NCI-H774 (cell line): ENCODE data around the gene CPE.
"Not testable (repeated sequence)": the region's sequence is repeated elsewhere in the genome, so short reads cannot be mapped to it uniquely, and the experiment has no call there.

ENCODE experiments used
- DNase-seq: peaks from one replicate; lab custom pipeline; 2025; lab: John Stamatoyannopoulos, UW

The CPE gene

DNA sequence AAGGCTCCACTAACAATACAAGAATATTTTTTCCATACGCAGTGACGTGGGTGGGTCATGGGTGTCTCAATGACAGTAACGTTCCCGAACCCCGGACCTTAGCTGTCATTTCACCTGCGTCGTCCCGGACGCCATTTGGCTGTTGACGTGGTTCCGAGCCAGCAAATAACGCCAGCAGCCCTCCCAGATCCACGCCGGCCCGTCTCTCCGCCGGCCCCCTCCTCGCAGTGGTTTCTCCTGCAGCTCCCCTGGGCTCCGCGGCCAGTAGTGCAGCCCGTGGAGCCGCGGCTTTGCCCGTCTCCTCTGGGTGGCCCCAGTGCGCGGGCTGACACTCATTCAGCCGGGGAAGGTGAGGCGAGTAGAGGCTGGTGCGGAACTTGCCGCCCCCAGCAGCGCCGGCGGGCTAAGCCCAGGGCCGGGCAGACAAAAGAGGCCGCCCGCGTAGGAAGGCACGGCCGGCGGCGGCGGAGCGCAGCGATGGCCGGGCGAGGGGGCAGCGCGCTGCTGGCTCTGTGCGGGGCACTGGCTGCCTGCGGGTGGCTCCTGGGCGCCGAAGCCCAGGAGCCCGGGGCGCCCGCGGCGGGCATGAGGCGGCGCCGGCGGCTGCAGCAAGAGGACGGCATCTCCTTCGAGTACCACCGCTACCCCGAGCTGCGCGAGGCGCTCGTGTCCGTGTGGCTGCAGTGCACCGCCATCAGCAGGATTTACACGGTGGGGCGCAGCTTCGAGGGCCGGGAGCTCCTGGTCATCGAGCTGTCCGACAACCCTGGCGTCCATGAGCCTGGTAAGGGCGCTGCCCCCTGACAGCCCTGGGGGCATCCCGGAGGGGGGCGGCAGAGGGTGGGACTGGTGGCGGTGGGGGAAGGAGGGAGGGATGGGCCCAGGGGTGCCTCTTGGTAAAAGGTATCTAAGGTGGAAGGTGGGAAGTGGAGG, at the start of gene CPE:
Gene CPE (plus strand): TSS at position 264 of the 933 bp plus-strand sequence. CDS start 214 bp downstream, at position 478.
- peak; percentile 51 for DNase-seq

DNA sequence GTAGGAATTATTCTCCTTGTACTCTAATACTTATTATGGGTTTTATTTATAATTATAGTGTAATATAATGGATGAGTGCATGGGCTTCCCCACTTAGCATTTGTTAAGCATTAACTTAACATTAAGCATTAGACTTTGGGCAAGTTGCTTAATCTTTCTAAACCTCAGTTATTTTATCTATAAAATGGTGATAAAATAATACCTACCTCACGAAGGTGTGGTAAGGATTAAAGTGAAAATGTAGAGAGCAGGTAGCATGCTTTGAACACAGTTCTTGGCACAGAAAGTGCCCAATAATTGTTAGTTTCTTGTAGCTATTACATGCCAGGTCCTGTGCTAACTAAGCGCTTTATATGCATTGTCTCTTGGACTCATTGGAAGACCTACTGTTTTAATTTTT, 48.7 kb upstream of the CPE start:
- DNase-seq = no peak

DNA sequence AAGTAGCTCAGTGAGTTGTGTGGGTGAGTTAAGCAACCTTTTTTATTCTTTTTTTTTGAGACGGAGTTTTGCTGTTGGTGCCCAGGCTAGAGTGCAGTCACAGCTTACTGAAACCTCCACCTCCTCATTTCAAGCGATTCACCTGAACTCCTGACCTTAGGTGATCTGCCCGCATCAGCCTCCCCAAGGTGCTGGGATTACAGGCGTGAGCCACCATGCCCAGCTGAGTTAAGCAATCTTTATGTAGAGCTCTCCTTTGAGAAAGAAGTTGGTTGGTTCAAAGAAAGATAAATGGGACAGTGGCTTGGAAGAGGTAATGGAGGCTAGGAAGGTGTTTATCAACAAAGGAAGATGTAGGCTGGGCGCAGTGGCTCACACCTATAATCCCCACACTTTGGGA, 48.1 kb upstream of the CPE start:
- DNase-seq = no peak

DNA sequence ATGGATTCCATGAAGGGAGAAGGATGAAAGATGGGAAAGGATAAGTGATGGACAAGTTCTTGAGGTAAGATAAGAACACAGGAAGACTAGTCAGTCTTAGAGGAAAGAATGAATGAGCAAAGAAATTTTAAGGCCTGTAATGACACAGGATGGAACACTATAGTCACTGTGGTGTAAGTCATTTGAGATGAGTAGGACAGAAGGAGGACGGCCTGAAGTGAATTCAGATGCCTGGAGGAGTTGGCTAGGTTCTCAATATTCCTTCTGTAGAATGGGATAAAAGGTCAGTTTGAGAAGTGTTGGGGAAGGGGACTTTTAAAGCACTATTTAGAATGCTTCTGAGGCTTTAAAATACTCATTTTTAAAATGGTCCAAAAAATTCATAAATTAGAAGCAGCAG, 47.4 kb upstream of the CPE start:
- no peak for DNase-seq

DNA sequence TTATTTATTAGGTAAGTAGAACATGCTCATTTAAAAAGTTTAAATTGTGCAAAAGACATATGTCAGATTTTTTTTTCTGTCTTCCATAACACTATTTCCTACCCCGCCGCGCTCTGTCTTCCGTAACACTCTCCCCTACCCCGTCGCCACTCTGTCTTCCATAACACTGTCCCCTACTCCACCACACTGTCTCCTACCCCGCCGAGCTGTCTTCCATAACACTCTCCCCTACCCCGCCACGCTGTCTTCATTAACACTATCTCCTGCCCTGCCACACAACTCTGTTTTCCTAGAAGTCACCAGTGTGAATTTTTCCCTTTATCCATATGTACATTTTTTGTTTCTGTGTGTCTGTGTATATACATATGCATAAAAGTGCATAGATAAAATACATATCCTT, 47.0 kb upstream of the CPE start:
- DNase-seq = no peak

DNA sequence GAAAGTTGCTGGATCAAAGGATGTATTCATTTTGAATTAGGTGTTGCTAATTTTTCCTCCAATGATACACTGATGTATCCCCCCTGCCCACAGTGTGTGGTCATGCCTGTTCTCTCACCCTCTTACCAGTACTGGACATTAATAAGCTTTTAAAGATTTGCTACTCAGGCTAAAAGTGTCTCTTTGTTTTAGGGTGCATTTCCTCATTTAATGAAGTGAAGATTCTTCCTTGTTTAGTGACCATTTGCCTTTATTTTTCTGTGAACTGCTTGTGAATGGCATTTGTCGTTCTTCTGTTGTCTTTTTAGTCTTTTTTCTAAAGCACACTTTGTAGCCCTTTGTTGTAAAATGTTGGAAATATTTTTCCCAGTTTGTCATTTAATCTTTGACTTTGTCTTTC, 46.3 kb upstream of the CPE start:
- no peak for DNase-seq

DNA sequence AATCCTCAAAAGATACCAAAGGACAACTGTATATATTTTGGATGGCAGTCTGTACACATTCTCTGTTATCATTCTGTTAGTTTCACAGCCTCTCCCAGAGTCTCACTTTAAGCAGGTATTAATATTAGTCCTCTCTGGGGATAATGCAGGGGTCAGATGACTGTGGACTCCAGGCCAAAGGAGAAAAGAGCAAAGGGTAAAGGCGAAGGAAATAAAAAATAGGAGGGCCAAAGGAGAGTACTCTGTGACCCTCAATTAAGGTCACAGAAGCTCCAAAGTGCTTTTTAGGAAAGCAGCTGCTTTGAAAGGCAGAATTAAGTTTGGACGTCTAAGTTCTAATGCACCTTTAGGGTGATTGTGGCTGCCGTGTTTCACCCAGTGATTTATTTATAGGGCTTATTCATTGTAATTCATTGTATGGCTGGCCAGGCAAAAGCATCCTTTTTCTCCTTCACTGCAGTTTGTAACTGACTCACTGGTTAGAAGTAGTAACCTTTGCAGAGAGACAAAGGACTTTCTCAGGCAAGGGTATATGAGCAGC, 43.6 kb upstream of the CPE start:
- no peak for DNase-seq

DNA sequence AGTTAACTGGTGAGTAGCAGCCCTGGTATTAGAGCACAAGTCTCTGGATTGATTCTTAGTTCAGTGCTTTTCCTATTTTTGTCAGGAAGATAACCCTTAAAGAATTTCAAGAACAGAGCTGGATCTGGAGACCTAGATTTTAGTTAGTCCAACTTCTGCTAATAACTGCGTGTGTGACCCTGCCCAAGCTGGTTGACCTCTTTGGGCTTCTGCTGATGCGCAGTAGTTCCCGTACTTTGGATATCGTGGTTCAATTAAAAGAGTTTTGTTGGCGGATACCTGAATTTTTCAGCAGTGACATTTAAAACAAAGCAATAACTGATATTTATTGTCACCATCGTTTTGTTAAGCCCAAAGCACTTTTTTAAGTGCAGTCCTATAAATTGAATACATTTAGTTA, 42.1 kb upstream of the CPE start:
- no peak for DNase-seq

DNA sequence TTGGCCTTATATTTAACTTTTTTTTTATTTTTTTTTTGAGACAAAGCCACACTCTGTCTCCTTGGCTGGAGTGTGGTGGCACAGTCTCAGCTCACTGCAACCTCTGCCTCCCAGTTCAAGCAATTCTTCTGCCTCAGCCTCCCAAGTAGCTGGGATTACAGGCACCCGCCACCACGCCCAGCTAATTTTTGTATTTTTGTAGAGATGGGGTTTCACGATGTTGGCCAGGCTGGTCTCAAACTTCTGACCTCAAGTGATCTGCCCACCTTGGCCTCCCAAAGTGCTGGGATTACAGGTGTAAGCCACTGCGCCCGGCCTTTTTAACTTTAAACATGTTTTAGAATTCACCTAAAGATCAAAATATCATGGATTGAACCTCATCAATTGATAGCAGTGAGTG, 36.5 kb upstream of the CPE start:
- not testable (repeated sequence) for DNase-seq

DNA sequence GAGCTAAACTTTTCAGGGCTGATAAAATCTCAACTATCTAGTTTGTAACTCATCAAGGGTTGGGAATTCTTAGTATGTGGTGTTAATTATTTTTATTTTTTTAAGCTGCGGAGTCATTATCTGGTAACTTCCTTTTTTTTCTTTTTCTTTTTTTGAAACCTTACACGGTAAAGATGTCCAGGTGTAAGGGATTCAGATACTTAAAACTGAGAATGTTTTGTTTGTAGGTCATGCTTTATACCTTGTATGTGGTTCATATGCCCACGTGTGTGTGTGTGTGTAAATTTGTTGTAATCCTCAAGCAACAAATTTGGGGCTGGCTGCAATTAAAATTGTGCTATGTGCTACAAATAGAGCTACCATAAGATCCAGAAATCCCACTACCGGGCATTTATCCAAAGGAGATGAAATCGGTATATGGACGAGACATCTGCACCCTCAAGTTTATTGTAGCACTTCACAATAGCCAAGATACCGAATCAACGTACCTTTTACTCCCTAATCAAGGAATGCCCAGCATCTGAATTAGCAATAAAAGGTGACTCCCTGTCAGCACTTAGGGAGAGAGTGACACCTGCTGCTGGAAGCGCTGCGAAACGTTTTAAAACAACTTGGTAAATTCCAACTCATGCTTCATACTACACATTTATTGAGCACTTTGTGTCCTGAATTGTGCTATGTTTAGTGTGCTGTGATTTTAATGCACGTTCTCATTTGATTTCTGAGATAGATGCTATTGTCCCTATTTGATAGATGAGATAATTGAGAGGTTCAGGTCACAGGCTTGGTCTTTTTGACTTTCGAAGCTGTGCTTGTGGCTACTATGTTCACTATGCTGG, 35.2 kb upstream of the CPE start:
- no peak for DNase-seq

DNA sequence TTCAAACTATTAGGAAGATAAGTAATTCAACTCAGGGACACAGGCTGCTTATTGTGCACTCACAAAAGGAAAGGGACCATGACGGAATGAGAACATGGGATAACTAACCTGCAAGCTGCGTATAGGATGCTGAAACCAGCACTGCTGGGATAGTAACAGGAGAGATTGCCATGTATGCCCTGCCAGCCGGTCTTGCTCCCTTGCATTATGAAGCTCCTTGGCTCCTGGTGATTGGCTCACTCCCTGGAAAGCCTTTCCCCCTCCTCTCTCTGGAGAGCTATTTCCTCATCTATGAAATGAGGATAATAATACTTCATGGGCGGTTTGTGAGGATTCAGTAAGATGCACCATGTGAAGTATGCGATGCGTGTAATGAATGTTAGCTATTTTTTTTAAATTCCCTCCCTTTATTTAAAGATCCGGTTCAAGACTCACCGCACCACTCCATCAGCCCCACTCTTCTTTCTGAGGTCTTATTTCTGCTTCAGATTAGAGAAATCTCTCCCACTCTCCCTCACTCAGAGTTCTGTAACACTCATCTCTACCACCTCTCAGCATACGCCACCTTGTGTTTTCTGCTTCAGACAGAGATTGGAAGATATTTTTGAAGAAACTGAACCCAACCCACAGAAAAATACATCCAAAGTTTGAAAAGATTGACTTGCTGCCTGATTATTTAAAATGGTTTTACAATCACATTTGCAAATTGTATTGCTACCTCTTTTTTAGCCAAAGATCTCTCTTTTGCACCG, 33.0 kb upstream of the CPE start:
- DNase-seq = no peak

DNA sequence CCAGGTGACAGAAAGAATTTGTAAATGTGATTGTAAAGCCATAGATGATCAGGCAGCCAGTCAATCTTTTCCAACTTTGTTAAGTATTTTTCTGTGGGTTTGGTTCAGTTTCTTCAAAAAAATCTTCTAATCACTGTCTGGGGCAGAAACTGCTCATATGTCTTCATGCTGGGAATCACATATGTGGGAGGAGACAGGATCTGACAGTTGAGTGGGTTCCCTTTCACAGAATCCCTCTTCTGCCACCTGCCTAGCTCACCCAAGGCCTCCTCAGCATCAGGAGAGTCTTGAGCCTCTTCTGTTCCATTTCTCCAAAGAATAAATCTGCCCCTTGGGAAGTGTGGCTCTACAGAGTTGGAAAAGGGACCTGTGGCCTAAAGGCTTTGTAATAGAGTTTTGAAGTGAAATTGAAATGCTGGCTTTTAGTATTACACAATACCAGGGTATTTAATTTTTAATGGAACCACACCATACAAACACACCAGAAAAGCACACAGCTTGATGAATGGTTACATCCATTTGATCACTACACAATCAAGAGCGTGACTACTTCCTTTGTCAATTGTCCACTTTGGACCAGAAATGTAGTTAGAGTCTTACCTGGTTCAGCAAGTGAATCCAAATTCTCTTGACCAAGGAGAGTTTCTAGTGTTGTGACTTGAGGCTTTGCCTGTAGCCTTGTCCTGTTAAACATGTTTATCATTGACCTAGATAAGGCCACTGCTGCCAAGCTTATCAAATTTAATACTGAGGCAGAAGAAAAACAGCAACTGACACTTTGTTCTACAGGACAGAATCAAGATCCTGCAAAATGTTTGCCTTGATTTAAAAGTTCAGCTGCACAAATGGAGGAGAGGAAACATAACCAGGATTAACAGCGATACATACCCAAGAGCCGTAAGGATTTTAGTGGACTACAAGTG, 30.9 kb upstream of the CPE start:
- DNase-seq = no peak

DNA sequence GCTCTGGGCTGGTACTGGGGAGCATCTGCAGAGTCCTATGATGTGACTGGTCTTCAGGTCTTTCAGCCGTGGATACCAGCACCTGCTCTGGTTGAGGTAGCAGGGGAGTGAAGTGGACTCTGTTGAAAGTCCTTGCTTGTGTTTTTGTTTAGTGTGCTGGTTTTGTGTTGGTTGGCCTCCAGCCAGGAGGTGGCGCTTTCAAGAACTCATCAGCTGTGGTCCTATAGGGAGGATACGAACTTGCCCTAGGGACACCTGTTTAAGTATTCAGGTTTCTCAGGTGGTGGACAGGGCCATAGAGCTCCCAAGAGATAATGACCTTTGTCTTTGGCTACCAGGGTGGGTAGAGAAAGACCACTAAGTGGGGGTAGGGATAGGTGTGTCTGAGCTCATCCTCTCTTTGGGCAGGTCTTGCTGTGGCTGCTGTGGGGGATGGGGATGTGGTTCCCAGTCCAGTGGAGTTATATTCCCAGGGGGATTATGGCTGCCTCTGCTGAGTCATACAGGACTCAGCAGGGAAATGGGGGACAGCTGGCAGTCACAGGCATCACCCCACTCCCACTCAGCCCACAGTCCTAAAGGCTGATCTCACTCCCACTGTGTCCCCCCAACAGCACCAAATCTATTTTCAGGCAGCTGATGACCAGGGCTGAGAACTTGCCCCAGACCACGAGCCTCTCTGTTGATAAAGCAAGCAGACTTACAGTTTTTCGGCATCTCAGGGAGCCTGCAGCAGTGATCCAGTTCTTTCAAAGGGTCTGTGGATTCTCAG, 27.3 kb upstream of the CPE start:
- no peak for DNase-seq

DNA sequence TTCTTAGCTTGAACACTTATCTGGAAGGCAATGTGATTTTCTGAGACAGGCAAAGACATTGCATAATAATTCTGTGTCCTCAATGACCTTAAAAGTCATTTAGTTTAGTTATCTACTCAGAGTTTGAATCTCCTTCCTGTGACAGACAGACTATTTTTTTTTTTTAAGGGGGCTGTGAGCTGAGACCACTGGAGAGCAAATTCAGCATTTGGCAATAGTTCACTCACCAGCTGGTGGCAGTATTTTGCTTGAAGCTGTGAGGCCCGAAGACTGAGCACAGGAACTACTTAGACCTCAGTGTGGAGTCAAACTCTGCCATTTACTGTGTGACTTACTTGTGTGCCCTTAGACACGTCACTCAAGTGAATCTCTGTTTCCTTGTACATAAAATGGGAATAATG, 22.9 kb upstream of the CPE start:
- DNase-seq = no peak

DNA sequence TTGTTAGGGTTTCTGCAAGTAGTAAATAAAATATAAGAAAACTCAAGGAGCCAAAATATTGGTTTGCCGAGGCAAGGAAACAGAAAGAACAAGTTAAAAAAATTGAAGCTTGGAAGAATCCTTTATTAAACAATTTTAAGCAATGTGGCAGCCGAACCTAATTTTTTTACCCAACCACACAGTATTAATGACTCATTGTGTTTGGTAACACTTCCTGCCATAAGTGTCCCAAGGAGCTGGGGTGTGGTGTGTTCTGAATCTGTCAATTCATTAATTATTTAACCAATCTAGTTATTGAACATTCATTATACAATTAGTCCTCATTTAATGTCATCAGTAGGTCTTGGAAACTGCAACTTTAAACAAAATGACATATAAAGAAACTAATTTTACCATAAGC, 19.3 kb upstream of the CPE start:
- no peak for DNase-seq

DNA sequence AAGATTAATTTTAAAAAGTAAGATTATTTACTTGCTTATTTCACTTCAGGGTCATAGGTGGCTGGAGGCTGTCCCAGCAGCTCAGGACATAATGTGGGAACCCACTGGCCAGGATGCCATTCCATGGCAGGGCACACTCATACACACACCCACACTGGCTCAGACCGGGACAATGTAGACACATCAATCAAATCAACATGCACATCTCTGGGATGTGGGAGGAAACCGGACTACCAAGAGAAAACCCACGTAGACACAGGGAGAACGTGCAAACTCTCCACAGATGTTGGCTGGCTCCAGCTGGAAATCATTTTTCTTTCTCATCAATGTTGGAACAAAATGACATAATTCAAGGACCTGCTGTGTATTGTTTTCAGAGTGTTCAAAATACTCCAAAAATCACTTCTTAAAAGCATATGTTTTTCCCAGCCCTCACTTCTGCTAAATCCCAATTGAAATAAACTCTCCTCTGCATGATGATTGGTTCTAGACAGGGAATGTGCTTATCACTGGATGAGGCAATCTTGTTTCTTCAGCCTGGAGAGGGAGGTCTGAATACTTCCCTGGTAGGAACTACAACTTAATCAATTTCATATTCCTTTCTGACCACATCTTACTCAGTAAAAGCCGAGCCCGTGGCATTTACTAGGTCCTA, 18.6 kb upstream of the CPE start:
- no peak for DNase-seq

DNA sequence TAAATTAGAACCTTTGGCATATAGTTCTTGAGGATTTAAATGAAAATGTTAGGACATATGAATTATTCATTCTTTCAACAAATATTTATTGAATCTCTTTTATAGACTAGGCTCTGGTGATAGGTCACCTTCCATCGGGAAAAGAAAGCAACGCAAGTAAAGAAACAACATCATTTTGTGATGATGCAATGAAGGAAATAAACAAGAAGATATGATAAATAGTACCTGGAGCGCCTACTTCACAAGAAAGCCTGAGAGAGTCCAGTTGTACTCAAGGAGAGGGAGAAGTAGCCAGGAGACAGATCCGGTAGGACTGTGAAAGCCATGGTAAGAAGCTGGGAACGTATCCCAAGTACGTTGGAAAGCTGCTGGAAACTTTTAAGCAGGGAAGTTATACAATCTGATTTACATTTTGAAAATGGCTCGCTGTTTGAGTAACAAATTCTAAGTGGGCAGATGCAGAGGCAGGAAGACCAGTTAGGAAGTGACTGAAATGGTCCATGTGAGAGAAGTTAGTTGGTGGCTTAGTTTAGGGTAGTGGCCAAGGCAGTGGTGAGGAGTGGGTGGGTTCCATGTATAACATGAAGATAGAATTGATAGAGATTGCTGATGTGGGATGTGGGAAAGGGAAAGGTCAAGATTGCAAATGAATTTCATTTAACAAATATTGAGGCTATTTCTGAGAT, 17.7 kb upstream of the CPE start:
- no peak for DNase-seq

DNA sequence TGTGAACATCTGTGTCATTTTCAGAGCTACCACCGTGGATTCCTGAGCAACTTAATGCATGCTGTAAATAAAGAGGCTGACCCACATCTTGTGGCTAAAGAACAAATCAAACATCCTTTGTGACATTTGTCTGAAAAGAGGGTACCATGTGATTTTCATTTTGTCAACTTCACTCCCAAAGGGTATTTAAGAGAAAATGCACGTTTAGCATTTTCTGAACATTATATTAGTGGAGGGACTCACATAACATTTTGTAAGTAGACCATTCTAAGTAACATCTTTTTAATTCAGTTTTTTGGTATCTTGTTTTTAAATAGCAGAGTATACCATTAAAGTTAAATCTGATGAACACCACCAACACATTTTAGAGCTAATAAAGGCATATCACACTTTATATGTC, 17.0 kb upstream of the CPE start:
- no peak for DNase-seq

DNA sequence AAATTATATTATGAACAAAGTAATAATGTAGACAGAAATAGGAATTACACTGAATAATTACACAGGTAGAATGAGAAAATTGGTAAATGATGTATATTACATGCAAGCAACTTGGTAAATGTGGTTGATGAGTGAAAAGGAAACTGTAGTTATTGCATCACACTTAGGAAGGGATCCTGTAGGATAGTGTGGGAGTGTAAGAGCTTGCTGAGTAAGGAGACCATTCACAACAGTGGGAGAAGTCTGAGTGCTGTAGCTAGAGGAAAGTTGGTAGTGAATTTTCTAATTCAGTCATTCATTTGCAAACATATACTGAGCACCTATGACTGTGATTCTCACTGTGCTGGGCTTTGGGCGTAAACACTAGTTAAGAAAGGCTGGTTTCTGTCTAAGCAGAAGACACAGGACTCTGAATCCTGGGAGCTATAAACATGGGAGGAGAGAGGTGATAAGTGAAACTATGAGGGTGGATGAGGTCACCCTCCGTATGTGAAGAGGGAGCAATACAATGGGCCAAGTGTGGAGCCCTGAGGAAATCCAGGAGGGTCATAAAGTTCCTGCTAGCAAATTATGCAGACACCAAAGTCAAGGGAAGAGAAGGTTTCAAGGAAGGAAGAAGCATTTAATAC, 14.2 kb upstream of the CPE start:
- DNase-seq = no peak
